Measurements from ENCODE around the gene ARHGAP24. TPM values are rescaled to one million over a fixed set of nuclear protein-coding genes. Genes with fewer than 3 reads are reported as not detected.
"Not testable (repeated sequence)": the region's sequence is repeated elsewhere in the genome, so short reads cannot be mapped to it uniquely, and the experiment has no call there.

The ARHGAP24 gene
- total RNA-seq, 4 donors from 2014 or later = 3.6 to 35.3 (median 7.2) TPM

- Histone ChIP-seq H3K27ac (no peak overlapping the region), H3K4me1 (peaks cover 0 to 27% (median 11%) of the 10 kb centered on the region in 3 donors), H3K9me3 (no peaks in the 10 kb centered on the region), H3K4me3 (no peak overlapping the region), H3K36me3 (no peaks in the 10 kb centered on the region), H3K27me3 (no peaks in the 10 kb centered on the region)
- no peak for DNase-seq
- intact Hi-C loops (cut with DNase I) = no loop called here
- no peak for TF ChIP-seq POLR2A (IDR thresholded peaks at IDR 0.05)
- TF ChIP-seq CTCF (IDR thresholded peaks at IDR 0.05) = no peak
- 0 to 39% methylated on average over 1 of the region's 1 CpG for WGBS, 2 donors
Measured at GRCh38 chr4:85515701-85516100, 40.8 kb downstream of the ARHGAP24 start.

- H3K9me3 ChIP-seq; H3K27me3 ChIP-seq; H3K27ac ChIP-seq; H3K36me3 ChIP-seq; intact Hi-C loops (cut with DNase I); H3K4me3 ChIP-seq; DNase-seq: not testable (repeated sequence)
- peaks cover 0 to 23% (median 5%) of the 10 kb centered on the region in 3 donors for H3K4me1 ChIP-seq
- WGBS, 2 donors = 70 to 74% methylated on average over 3 of the region's 3 CpGs
Measured at GRCh38 chr4:85518526-85518925, 43.6 kb downstream of the ARHGAP24 start.

GRCh38 chr4:85520765-85521749 lies 46.1 kb downstream of the ARHGAP24 start:
- WGBS, 2 donors = 56 to 70% methylated on average over 5 of the region's 5 CpGs
- no peak overlapping the region for H3K27ac ChIP-seq
- H3K27me3 ChIP-seq = no peaks in the 10 kb centered on the region
- H3K36me3 ChIP-seq = no peaks in the 10 kb centered on the region
- peaks cover 0 to 6% (median 0%) of the 10 kb centered on the region in 3 donors for H3K4me1 ChIP-seq
- H3K4me3 ChIP-seq = no peak overlapping the region
- DNase-seq = no peak
- TF ChIP-seq CTCF (IDR thresholded peaks at IDR 0.05) = no peak
- TF ChIP-seq POLR2A (IDR thresholded peaks at IDR 0.05) = no peak
- intact Hi-C loops (cut with DNase I) = no loop called here
- H3K9me3 ChIP-seq = no peaks in the 10 kb centered on the region

GRCh38 chr4:85522277-85522676 lies 47.3 kb downstream of the ARHGAP24 start:
- H3K27ac ChIP-seq = no peak overlapping the region
- no peaks in the 10 kb centered on the region for H3K27me3 ChIP-seq
- intact Hi-C loops (cut with DNase I) = no loop called here
- no peaks in the 10 kb centered on the region for H3K36me3 ChIP-seq
- peaks cover 0 to 6% (median 0%) of the 10 kb centered on the region in 3 donors for H3K4me1 ChIP-seq
- no peak for DNase-seq
- TF ChIP-seq CTCF (IDR thresholded peaks at IDR 0.05) (no peak), POLR2A (IDR thresholded peaks at IDR 0.05) (no peak)
- H3K4me3 ChIP-seq = no peak overlapping the region
- H3K9me3 ChIP-seq = no peaks in the 10 kb centered on the region

- Histone ChIP-seq H3K36me3 (no peaks in the 10 kb centered on the region), H3K4me3 (no peak overlapping the region), H3K9me3 (no peaks in the 10 kb centered on the region), H3K27me3 (no peaks in the 10 kb centered on the region), H3K27ac (no peak overlapping the region), H3K4me1 (peaks cover 0 to 6% (median 0%) of the 10 kb centered on the region in 3 donors)
- intact Hi-C loops (cut with DNase I) = no loop called here
- TF ChIP-seq CTCF (IDR thresholded peaks at IDR 0.05) (no peak), POLR2A (IDR thresholded peaks at IDR 0.05) (no peak)
- 82 to 88% methylated on average over 3 of the region's 3 CpGs for WGBS, 2 donors
- no peak for DNase-seq
Measured at GRCh38 chr4:85522836-85523235, 47.9 kb downstream of the ARHGAP24 start.

Data from esophagus squamous epithelium (tissue), 5 donors.